C4-2B (cell line): ENCODE measurements around the gene COL26A1.

Experiments
- H3K27ac ChIP-seq: fragments of 450-650 bp; 2 replicates; pipeline ENCODE4 v1.5.1; 2017
- ZFX ChIP-seq: fragments of 450-650 bp; IDR thresholded peaks from 2 replicates; pipeline ENCODE4 v1.6.1; 2017
- TF ChIP-seq, protein P1 (sequence below): fragments of 450-650 bp; conservative IDR thresholded peaks from 2 replicates; pipeline ENCODE4 v1.5.1; 2017; ENCODE audit warnings: mild to moderate bottlenecking

Gene COL26A1

DNA sequence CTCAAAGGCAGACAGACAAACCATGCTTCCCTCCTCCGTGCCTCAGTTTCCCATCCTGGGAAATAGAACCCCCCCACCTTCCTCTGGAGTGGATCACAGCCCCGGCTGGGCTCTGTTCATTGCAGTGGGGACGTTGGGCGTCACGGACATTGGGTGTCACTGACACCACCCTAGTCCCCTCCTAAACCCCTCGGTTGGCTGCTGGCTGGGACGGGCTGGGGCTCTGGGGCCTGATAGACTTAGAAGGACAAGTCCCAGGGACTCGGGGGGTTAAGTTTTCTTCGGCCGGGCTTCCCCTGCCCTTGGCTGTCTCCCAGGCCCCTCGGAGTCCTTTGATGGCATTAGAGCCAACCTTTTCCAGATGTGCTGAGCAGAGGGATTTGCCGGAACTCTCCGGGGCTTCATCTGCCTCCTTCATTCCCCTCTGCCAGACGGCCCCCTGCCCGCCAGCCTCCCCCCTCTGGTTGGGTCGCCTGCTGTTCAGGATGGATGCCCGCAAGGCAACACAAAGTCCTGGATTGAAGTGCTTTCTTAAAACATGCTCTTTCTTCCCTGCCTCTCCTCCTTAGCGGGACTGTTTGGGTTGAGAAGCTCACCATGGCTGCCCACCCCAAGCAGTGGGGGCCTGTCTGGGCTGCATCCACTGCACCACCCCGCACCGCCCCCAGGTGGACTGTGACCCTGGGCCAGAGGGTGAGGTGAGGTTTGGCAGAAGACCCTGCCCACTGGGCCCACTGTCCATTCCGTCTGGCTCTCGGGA, 73.0 kb downstream of the COL26A1 start:
- TF ChIP-seq ZFX: no peak
- TF ChIP-seq, protein P1, sequence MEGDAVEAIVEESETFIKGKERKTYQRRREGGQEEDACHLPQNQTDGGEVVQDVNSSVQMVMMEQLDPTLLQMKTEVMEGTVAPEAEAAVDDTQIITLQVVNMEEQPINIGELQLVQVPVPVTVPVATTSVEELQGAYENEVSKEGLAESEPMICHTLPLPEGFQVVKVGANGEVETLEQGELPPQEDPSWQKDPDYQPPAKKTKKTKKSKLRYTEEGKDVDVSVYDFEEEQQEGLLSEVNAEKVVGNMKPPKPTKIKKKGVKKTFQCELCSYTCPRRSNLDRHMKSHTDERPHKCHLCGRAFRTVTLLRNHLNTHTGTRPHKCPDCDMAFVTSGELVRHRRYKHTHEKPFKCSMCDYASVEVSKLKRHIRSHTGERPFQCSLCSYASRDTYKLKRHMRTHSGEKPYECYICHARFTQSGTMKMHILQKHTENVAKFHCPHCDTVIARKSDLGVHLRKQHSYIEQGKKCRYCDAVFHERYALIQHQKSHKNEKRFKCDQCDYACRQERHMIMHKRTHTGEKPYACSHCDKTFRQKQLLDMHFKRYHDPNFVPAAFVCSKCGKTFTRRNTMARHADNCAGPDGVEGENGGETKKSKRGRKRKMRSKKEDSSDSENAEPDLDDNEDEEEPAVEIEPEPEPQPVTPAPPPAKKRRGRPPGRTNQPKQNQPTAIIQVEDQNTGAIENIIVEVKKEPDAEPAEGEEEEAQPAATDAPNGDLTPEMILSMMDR: no peak

DNA sequence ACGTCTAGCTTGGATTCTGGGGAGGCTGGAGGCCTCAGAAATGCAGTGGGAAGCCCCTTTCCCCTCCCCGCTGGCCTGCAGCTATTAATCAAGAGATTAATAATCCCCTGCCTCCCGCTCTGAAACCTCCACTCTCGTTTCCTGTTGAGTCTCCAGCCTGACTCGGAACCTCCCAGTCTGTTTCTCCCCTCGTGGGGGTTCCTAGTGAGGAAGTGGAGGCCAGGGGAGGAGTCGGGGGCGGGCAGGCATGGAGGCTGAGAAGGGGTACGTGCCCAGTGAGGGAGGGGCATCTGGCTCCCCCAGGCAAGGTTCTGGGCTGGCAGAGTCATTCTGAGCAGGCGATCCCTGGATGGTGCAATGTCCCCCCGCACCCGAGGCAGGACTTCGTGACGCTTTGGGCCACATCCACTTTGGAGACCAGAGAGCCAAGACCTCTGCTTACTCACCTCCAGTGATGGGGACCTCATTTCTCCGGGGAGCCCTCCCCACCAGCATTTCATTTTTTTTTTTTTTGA, 73.6 kb downstream of the COL26A1 start:
- no peak overlapping the region for H3K27ac ChIP-seq

More for the DNA sequence above, 73.0 kb downstream of the COL26A1 start:
- H3K27ac ChIP-seq: no peak overlapping the region

DNA sequence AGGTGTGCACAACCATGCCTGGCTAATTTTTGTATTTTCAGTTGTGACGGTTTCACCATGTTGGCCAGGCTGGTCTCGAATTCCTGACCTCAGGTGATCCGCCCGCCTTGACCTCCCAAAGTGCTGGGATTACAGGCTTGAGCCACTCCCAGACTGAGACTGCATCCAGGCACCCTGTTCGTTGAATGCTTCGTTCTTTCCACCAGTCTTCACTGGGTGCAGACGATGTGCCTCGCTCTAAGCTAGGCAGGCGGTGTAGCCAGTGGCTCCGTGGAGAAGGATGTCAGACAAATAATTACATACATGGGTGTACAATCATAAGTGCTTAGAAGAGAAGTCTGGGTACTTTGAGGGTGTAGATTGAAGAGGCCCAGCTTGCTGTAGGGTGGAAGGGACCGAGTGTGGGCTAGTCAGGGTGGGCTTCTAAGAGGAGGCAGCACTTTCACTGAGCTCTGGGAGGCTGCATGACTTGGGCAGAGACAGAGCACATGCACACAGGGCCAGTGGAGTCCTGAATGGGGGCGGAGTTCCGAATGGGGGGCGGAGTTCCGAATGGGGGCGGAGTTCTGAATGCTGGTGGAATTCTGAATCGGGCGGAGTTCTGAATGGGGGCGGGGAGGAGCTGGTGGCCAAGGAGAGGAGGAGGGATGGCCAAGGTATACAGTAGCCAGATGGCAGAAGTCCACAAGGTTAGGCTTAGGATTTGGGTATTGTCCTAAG, 74.3 kb downstream of the COL26A1 start:
- TF ChIP-seq, protein P1: no peak
- no peak for TF ChIP-seq ZFX

More for the DNA sequence above, 73.6 kb downstream of the COL26A1 start:
- TF ChIP-seq ZFX: no peak
- TF ChIP-seq, protein P1: no peak

DNA sequence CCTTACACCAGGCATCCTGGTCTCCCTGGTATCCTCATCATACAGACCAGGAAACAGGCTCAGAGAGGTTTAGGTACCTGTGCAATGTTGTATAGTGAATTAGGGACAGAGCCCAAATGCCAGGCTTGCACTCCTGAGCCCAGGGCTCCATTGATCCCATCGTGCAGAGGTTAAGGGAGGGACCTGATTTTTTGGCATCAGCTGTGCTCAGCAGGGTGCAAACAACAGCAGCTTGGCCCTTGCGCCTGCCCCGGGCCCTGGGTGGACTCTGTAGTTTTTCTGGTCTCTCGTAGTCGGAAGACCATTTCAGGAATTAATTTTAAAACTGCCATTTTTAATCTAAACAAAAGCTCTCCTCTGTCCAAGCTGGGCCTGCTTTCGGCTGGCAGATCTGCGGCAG, 79.2 kb downstream of the COL26A1 start:
- no peak overlapping the region for H3K27ac ChIP-seq
- TF ChIP-seq, protein P1: no peak
- no peak for TF ChIP-seq ZFX

More for the DNA sequence above, 74.3 kb downstream of the COL26A1 start:
- no peak overlapping the region for H3K27ac ChIP-seq

DNA sequence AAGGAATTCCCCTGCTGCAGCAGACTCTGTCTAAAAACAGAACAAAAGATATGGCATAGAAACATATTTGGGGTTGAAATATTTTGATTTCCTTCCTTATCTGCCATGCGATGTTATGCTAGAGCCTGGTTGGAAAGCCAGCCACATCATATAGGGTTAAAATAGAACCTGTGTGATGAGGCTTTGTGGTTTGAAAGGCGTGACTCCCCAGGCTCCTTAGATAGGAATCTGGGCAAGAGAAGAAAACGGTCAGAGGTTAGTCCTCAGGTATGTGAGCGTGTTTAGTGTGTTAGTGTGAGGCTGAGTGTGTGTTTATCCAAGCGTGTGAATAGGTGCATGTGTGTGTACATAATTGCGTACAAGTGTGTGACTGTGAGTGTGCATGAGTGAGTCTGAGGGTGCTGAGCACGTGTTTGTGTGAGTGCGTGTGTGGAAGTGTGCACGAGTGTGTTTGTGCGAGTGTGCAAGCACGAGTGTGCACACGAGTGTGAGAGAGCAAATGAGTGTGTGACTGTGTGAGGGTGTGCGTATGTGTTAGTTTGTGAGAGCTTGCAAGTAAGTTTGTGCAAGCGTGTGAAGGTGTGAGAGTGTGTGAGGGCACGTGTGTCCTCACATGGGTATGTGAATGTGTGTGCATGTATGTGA, 79.9 kb downstream of the COL26A1 start:
- H3K27ac ChIP-seq: no peak overlapping the region
- TF ChIP-seq, protein P1: no peak
- TF ChIP-seq ZFX: no peak

DNA sequence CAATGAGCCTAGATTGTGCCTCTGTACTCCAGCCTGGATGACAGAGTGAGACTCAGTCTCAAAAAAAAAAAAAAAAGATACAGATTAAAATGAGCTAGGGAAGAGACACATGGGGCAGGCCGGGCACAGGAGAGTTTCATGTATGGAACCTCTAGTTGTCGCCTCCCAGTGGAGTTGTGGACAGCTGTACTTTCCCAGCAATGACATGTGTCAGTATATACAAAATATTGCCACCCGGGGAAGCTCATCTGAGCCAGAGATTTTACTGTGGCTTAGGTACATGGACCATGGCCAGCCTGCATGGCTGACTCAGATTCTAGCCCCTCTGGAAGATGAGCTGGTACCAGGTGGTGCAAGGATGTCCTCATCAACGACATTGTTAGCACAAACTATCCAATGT, 87.4 kb downstream of the COL26A1 start:
- TF ChIP-seq, protein P1: no peak
- no peak for TF ChIP-seq ZFX
- no peak overlapping the region for H3K27ac ChIP-seq

DNA sequence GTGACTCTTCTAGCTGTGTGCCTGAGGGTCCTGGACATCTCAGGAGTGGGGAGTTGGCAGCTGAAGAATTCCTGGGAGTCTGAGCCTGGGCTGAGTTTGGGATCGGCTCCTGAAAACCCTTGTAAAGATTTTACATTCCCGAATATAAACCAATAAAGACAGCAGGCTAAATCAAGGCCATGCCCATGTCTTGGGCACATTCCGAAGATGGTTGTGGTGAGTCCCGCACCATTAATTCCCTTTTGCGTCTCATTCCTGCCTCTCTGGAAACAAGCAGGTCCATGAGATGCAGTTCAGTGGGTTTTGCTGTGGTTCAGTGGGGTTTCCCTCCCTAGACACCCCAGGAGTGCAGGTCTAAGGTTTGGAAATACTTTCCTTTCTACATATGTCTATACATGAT, 90.9 kb downstream of the COL26A1 start:
- H3K27ac ChIP-seq: no peak overlapping the region

More for the DNA sequence above, 90.9 kb downstream of the COL26A1 start:
- TF ChIP-seq ZFX: no peak
